HG03159 (cell line): ENCODE data around the gene HS3ST5.
"Not testable (repeated sequence)": the region's sequence is repeated elsewhere in the genome, so short reads cannot be mapped to it uniquely, and the experiment has no call there.

Source experiments
- ATAC-seq: cut with Tn5 transposase; IDR thresholded peaks from one replicate; pipeline ENCODE4 v1.9.1; 2021; ENCODE audit warnings: mild to moderate bottlenecking, moderate library complexity; ENCODE audit not compliant: unreplicated experiment

HS3ST5 gene

DNA sequence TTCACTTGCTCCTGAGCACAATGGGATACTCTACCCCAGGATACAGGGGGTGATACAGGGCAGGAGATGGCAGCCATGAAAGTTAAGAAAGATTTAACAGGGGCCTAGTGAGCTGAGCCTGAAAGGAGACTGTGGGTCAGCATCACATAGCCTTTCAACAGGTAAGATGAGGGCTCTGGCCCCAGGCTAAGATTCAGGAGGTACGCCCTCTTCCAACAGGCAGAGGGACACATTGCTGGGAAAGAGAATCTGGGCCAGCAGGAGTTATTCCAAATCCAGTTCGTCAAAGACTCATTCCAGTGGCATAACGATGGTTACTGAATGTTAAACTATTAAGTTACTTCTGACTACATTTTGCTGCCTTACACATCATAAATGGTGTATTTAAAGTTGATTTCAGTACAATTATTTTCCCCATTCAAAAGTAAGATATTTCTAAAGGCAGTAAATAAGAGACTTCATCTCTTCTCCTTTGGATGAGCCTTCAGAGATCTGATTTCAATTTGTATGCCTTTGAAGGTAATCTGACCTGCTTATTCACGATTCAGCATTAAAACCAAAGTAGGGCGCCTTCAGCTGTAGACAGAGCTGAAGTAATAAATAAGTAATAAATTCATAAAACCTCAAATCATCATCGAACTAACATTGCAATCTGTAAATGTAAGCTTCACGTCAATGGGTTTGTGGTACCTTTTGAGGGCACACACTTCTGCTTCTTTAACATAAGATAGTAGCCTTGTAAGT lies 62.4 kb downstream of the HS3ST5 start:
- no peak for ATAC-seq

- ATAC-seq = no peak
Measured at GRCh38 chr6:114277220-114277619, 65.6 kb downstream of the HS3ST5 start.

GRCh38 chr6:114276783-114277182 lies 66.0 kb downstream of the HS3ST5 start:
- no peak for ATAC-seq

GRCh38 chr6:114274836-114275235 lies 68.0 kb downstream of the HS3ST5 start:
- ATAC-seq = no peak

DNA sequence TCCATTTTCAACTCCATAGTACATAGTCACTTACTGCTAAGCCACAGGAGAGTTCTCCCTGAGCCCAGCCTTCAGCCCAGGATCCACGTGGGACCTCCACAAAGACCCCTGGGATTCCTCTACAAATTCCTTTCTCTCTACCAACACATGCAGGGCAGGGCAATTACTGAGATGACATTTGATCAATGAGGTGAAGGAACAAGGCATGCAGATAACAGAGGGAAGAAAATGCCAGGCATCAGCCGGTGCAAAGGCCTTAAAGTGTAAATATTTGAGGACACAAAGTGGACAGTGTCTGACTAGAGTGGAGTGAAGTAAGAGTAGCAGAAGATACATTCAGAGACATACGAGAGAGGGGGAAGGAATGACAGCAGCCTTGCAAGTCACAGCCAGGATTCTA lies 70.2 kb downstream of the HS3ST5 start:
- ATAC-seq = no peak

GRCh38 chr6:114271405-114271804 lies 71.4 kb downstream of the HS3ST5 start:
- no peak for ATAC-seq

DNA sequence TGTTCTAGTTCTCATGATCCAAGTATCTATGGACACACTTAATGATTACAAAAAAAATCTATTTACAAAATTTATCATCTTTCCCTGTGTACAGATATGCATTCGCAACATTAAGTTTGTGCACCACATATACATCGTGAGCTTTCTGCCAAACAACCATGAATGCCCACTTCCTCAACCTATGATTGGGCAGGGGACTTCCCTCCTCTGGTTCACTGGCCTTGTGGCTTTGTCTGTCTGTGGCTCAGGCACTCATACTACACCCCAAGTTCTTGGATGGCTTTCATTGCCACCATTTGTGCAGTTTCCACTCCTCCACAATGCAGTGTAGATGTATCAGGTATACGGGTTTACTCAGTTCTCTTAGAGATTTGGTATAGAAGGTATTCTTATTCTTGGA lies 74.9 kb downstream of the HS3ST5 start:
- ATAC-seq = peak; percentile 67

- no peak for ATAC-seq
Measured at GRCh38 chr6:114260810-114261209, 82.0 kb downstream of the HS3ST5 start.

DNA sequence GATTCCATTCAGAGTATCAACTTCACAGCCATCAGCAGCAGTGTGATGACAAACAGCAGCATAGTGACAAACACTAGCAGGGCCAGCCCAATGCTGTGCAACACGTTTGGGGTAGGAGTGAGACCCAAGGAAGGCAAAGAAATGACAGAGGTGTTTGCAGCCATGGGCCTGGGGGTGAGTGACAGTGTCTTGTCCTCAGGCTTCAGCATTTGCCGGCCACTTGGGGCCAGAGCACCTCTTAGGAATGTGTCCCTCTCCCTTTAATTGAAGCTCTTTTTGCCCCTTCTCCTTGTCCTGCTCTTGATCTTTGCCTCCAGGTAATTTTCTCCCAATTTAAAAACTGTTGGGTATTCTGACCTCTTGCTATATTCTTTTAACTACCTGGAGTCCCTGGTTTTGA lies 84.4 kb downstream of the HS3ST5 start:
- ATAC-seq = no peak

- no peak for ATAC-seq
Measured at GRCh38 chr6:114253431-114253830, 89.4 kb downstream of the HS3ST5 start.

DNA sequence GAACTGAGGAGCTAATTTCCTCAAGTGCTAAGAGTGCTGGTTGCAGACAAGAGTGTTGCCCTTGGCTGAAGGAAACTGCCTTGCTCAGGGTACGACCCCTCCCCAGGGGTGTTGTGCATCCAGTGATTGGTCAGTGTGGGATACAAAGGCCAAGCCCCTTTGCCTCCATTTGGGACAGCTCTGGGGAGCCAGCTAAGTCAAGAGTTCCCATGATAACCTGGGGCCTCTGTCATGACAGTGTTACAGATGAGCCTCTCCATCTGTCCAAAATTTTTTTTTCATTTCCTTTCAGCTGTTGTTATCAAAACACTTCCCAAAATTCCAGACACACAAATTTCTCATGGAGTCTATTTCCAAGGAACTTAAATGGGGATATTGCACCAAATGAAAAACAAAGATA lies 93.3 kb downstream of the HS3ST5 start:
- no peak for ATAC-seq

GRCh38 chr6:114247101-114247500 lies 95.7 kb downstream of the HS3ST5 start:
- ATAC-seq = no peak

GRCh38 chr6:114240796-114241195 lies 102.0 kb downstream of the HS3ST5 start:
- no peak for ATAC-seq

- ATAC-seq = no peak
Measured at GRCh38 chr6:114228675-114229074, 114.1 kb downstream of the HS3ST5 start.

- no peak for ATAC-seq
Measured at GRCh38 chr6:114227944-114228468, 114.8 kb downstream of the HS3ST5 start.

GRCh38 chr6:114220241-114220640 lies 122.6 kb downstream of the HS3ST5 start:
- ATAC-seq = no peak

- ATAC-seq = no peak
Measured at GRCh38 chr6:114218437-114219340, 124.1 kb downstream of the HS3ST5 start.

- ATAC-seq = not testable (repeated sequence)
Measured at GRCh38 chr6:114217996-114218395, 124.8 kb downstream of the HS3ST5 start.

DNA sequence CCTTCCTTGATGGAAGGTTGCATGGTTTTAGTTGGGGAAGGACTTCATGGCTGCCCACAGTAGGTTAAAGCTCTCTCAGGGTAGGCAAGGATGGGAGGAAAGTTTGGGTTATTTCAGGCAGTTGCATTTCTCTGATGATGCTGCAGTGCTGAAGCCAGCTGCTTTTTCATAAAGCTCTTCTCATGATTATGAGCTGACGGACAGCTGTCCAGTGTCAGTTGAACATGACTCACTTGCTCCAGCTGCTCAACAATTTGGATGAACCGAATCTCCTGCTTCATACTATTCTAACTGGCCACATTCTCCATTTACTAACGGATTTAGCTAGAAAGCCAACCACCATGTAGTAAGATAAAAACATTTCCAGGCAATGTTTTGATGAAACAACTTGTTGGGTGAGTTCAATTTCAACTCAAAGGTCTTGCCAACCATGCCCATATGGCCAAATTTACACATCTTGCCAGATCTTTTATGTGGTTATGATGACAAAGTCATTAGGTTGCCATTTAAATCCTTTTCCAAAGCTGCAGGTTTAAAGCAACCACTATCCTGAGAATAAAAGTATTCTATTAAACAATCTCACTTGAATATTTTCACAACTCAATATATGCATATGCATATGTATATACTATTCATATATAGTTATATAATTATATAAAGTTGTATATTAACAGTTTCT lies 125.9 kb downstream of the HS3ST5 start:
- no peak for ATAC-seq

DNA sequence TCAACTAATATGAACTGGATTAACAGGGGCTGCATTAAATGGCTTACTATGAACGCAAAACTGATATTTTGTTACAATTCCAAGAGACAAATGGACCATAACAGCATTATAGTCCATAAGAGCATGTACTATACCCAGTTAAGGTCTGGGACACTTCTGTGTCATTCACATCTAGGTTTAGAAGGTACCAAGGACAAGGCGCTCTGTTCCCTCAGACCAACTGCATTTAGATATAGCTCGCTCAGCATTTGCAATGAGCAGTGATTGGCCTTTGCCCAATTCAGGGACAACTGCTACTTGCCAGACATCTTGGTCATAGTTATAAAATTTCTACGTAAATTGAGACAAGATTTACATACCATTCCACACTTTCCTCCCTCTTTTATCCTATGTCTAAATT lies 132.4 kb downstream of the HS3ST5 start:
- ATAC-seq = no peak

DNA sequence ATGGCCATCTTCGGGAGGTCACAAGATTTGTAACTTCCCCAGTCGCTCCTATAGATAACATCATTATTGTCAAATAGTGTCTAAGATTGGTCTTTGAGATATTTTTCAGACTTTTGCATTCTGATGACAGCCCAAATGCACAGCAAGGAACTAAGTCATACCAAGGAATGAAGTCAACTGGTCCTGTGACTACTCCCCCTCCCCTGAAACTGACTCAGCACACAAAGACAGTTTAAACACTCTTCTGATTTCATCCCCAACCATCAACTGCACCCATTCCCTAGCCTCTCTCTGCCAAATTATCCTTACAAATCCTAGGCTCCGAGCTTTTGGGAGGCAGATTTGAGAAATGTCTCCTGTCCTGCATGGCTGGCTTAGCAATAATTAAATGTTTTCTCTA lies 139.4 kb downstream of the HS3ST5 start:
- ATAC-seq = no peak
